ENCODE data around the gene RPS3A.

RPS3A gene

DNA sequence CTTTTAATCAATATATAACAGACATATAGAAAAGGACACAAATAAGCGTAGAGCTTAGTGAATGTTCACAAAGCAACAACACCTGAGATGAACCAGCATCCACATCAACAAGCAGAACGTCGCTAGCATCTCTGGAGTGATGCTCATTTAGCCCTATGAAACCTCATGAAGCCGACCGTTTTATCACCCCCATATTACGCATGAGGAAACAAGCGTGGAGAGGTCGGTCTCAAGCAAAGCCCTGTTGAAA, 524 bp upstream of the RPS3A start:
- in situ Hi-C loops (cut with MboI; ENCODE audit: low pct_unique_long_range_greater_than_20kb, low sequenced_read_pairs, unreplicated experiment): no loop called here
- DNase-seq (ENCODE audit: low spot score): no peak
- no peak for TF ChIP-seq CTCF (IDR thresholded peaks at IDR 0.05; ENCODE audit: extremely low read depth, insufficient read depth, missing control alignments)

- DNase-seq (ENCODE audit: low spot score): no peak
- no peak for TF ChIP-seq CTCF (IDR thresholded peaks at IDR 0.05; ENCODE audit: extremely low read depth, insufficient read depth, missing control alignments)
- in situ Hi-C loops (cut with MboI; ENCODE audit: low pct_unique_long_range_greater_than_20kb, low sequenced_read_pairs, unreplicated experiment): no loop called here
These were observed 569 bp downstream of the RPS3A start for GRCh38 chr4:151099976-151100417.

- in situ Hi-C loops (cut with MboI; ENCODE audit: low pct_unique_long_range_greater_than_20kb, low sequenced_read_pairs, unreplicated experiment): no loop called here
- no peak for TF ChIP-seq CTCF (IDR thresholded peaks at IDR 0.05; ENCODE audit: extremely low read depth, insufficient read depth, missing control alignments)
- no peak for DNase-seq (ENCODE audit: low spot score)
These were observed 1.1 kb downstream of the RPS3A start for GRCh38 chr4:151100531-151100930.

DNA sequence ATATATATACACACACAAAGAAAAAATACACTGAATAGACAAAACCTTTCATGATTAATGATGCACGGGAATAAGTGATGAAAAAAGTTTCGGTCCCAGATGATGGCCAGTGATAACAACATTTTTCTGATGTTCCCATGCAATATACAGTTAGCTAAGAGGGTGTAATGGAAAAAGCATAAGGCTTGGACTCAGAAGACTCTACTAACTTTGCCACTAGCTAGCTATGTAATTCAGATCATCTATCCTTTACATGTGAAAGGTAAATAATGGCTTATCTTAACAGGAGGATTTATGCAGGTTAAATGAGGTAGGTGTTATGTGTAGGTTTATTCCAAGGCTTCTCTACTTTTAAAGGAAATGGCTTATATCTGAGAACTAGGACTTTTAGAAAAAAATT, 4.3 kb downstream of the RPS3A start:
- in situ Hi-C loops (cut with MboI; ENCODE audit: low pct_unique_long_range_greater_than_20kb, low sequenced_read_pairs, unreplicated experiment): no loop called here
- DNase-seq (ENCODE audit: low spot score): no peak
- TF ChIP-seq CTCF (IDR thresholded peaks at IDR 0.05; ENCODE audit: extremely low read depth, insufficient read depth, missing control alignments): no peak

DNA sequence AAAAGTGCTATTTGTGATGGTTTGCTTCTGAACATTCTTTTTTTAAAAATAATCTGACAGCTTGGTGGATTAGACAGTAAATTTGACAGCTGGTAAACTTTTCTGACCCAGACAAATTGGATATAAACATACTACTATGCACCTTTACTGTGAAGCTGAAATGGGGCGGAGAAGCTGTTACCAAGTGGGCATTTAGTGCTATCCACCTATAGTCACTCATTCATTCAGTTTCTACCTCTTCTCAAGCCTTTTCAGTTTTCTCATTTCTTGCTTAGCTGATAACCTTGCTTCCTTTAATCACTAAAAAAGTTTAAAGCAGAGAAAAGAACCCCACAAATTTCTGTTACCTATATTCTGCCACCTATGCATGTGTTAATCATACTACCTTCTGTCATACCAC, 5.2 kb downstream of the RPS3A start:
- TF ChIP-seq CTCF (IDR thresholded peaks at IDR 0.05; ENCODE audit: extremely low read depth, insufficient read depth, missing control alignments): no peak
- in situ Hi-C loops (cut with MboI; ENCODE audit: low pct_unique_long_range_greater_than_20kb, low sequenced_read_pairs, unreplicated experiment): no loop called here
- no peak for DNase-seq (ENCODE audit: low spot score)

DNA sequence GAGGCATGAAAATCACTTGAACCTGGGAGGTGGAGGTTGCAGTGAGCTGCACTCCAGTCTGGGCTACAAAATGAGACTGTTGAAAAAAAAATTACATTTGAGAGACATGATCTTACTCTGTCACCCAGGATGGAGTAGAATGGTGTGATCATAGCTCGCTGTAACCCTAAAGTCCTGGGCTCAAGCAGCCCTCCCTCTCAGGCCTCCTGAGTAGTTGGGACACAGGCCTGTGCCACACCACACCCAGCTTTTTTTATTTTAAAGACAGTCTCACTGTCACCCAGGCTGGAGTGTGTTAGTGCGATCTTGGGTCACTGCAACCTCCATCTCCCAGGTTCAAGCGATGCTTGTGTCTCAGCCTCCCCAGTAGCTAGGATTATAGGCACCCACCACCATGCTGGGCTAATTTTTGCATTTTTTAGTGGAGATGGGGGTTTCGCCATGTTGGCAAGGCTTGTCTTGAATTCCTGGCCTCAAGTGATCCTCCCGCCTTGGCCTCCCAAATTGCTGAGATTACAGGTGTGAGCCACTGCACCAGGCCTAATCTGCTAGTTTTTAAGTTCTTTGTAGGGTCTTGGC, 6.1 kb downstream of the RPS3A start:
- no peak for TF ChIP-seq CTCF (IDR thresholded peaks at IDR 0.05; ENCODE audit: extremely low read depth, insufficient read depth, missing control alignments)
- no peak for DNase-seq (ENCODE audit: low spot score)
- in situ Hi-C loops (cut with MboI; ENCODE audit: low pct_unique_long_range_greater_than_20kb, low sequenced_read_pairs, unreplicated experiment): no loop called here

GRCh38 chr4:151107063-151107462, 7.6 kb downstream of the RPS3A start:
- in situ Hi-C loops (cut with MboI; ENCODE audit: low pct_unique_long_range_greater_than_20kb, low sequenced_read_pairs, unreplicated experiment): no loop called here
- DNase-seq (ENCODE audit: low spot score): no peak

More at GRCh38 chr4:151107063-151107462, 7.6 kb downstream of the RPS3A start:
- TF ChIP-seq CTCF (IDR thresholded peaks at IDR 0.05; ENCODE audit: extremely low read depth, insufficient read depth, missing control alignments): no peak
